Astrocyte of the cerebellum (primary cell): ENCODE measurements around the gene DOK3.
"Not testable (repeated sequence)": the region's sequence is repeated elsewhere in the genome, so short reads cannot be mapped to it uniquely, and the experiment has no call there.

Experiments used
- DNase-seq: peaks from one replicate; pipeline ENCODE4 v3.0.0-alpha.2; 2011; ENCODE audit warnings: low read depth
- H3K4me3 ChIP-seq: 2 replicates; pipeline ENCODE4 v1.5.1; 2011; ENCODE audit warnings: mild to moderate bottlenecking, low read depth, low read length, moderate library complexity
- CTCF ChIP-seq: IDR thresholded peaks from 2 replicates; pipeline ENCODE4 v1.5.1; 2012; ENCODE audit warnings: low read length, low read depth, moderate library complexity, mild to moderate bottlenecking; ENCODE audit errors: missing control alignments
- in situ Hi-C: cut with HindIII; loops from 2 replicates; pipeline ENCODE4 v1.10.0; 2017; ENCODE audit warnings: low sequenced_read_pairs

DOK3 gene

GRCh38 chr5:177536386-177536785 is 26.8 kb upstream of the DOK3 start:
- no peak for DNase-seq
- TF ChIP-seq CTCF, result no peak
- no peak overlapping the region for H3K4me3 ChIP-seq
- in situ Hi-C loops, result no loop called here

DNA sequence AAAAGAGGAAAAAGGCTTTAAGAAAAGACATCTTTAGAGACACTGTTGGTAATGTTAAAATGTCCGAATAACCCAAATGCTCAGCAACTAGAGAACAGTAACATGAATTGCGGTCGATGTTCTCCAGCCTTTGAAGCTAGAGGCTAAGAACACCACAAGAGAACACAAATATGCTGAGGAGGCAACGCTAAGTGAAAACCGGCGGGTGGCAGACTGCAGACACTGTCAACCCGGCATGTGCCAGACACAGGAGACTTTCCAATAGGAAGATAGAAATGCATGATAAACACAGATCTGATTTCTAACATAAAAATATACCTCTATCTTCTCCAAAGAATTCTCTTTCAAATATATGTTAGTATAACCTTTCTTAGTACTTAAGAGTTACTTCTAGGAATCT is 25.5 kb upstream of the DOK3 start:
- DNase-seq, result no peak
- in situ Hi-C loops, result no loop called here
- TF ChIP-seq CTCF, result no peak
- H3K4me3 ChIP-seq, result no peak overlapping the region

DNA sequence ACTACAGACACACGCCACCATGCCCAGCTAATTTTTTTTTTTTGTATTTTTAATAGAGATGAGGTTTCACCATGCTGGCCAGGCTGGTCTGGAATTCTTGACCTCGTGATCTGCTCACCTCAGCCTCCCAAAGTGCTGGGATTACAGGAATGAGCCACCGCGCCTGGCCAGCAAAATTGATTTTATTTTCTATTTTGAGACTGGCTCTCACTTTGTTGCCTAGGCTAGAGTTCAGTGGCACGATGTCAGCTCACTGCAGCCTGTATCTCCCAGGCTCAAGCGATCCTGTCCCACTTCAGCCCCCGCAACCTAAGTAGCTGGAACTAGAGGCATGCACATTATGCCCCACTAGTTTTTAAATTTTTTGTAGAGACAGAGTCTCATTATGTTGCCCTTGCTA is 24.8 kb upstream of the DOK3 start:
- H3K4me3 ChIP-seq, DNase-seq, in situ Hi-C loops: not testable (repeated sequence)

DNA sequence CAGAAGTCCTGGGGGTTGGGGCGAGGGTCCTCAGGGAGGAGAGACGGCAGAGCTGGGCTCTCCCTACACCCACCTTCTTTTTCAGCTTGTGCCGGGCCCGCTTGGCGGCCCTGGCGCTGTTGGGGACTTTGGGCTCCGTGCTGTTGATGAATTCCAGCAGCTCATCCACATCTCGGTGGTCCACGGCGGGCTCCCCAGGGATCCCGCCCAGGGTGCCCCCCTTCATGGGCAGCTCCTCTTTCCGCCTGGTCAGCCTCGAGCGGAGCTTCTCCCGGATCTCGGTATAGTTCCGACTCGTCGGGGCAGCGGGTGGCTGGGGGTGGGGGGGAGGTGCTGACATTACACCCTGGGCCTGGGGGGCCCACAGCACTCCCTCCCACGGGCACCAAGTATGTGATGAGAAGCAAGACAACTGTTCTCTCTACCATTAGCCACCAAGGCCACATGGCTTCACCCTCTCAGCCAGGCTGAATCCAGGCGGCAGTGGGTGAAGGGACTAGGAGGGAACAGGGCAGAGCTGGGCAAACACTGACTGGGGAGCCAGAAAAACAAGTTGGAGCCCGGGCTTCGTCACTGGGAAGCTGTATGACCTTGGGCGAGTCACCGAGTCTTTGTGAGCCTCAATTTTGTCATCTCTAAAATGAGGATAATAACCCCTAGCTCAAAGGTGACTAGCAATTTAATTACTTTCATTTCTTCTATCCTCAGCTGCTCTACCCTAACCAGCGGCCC is 21.7 kb upstream of the DOK3 start:
- TF ChIP-seq CTCF, result no peak
- in situ Hi-C loops, result no loop called here
- no peak for DNase-seq
- H3K4me3 ChIP-seq, result no peak overlapping the region

DNA sequence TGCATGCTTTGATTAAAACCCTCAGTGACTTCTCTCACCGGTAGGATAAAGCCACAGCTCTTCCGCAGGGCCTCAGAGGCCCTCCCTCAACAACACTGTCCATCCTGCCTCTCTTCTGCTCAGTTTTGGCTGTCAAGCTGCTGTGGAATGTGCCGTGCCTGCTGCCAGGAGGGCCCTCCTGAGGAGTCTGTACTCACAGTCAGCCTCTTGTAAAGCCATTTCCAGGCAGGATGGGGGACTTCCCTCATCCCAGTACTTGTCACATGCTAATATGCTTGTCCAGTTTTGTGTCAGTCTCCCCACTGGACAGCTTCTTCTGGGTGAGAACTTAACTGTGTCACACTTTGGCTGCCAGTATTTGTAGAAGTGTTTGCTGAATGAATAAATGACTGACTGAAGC is 21.0 kb upstream of the DOK3 start:
- TF ChIP-seq CTCF, result no peak
- no peak overlapping the region for H3K4me3 ChIP-seq
- in situ Hi-C loops, result no loop called here
- DNase-seq, result no peak

- TF ChIP-seq CTCF, result no peak
- in situ Hi-C loops, result no loop called here
- DNase-seq, result no peak
Observed at GRCh38 chr5:177529247-177530203, 19.9 kb upstream of the DOK3 start.

GRCh38 chr5:177528631-177529030 is 19.0 kb upstream of the DOK3 start:
- DNase-seq, result no peak
- in situ Hi-C loops, result no loop called here
- no peak for TF ChIP-seq CTCF
- H3K4me3 ChIP-seq, result no peak overlapping the region

More at GRCh38 chr5:177529247-177530203, 19.9 kb upstream of the DOK3 start:
- H3K4me3 ChIP-seq, result no peak overlapping the region
